ENCODE results near the gene TEX51.

DNA sequence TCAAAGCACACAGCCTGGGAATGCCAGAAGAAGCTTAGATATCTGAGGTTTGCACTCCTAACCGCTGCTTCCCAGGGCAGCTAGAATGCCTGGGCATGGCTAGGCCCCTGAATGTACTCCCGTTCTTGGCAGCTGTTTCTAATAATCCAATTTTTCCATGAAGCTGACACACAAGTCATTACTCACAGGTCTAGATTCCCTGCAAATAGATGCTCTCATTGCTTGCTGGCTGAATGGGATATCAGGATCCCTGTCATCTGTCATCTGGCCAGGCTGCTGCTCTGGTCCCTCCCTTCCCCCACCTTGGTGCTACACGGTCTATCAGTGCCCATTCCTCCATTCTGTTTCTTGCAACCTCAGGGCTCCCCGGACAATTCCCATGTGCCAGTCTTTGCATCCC is 40.7 kb upstream of the TEX51 start:
- TF ChIP-seq CTCF (IDR thresholded peaks at IDR 0.05) (no peak), POLR2A (IDR thresholded peaks at IDR 0.05) (no peak)
